ENCODE results near the gene DAPL1.

Gene DAPL1

GRCh38 chr2:158795195-158795924 lies at the start of gene DAPL1:
Gene DAPL1 (plus strand): TSS chr2:158795317. CDS start chr2:158795373, 56 bp downstream.
- no peak for DNase-seq (ENCODE audit: low read depth)

GRCh38 chr2:158745866-158746382 lies 49.2 kb upstream of the DAPL1 start:
- DNase-seq (ENCODE audit: low read depth) = no peak

GRCh38 chr2:158746488-158746887 lies 48.6 kb upstream of the DAPL1 start:
- DNase-seq (ENCODE audit: low read depth) = no peak

- no peak for DNase-seq (ENCODE audit: low read depth)
Measured at GRCh38 chr2:158747281-158747680, 47.8 kb upstream of the DAPL1 start.

- DNase-seq (ENCODE audit: low read depth) = no peak
Measured at GRCh38 chr2:158748926-158749590, 46.1 kb upstream of the DAPL1 start.

- DNase-seq (ENCODE audit: low read depth) = no peak
Measured at GRCh38 chr2:158750458-158751125, 44.5 kb upstream of the DAPL1 start.

- DNase-seq (ENCODE audit: low read depth) = no peak
Measured at GRCh38 chr2:158753641-158754611, 41.2 kb upstream of the DAPL1 start.

- DNase-seq (ENCODE audit: low read depth) = no peak
Measured at GRCh38 chr2:158755310-158756087, 39.6 kb upstream of the DAPL1 start.

- no peak for DNase-seq (ENCODE audit: low read depth)
Measured at GRCh38 chr2:158756331-158756730, 38.8 kb upstream of the DAPL1 start.

- DNase-seq (ENCODE audit: low read depth) = no peak
Measured at GRCh38 chr2:158756976-158757375, 38.1 kb upstream of the DAPL1 start.

- no peak for DNase-seq (ENCODE audit: low read depth)
Measured at GRCh38 chr2:158760887-158761286, 34.2 kb upstream of the DAPL1 start.

- no peak for DNase-seq (ENCODE audit: low read depth)
Measured at GRCh38 chr2:158761621-158762020, 33.5 kb upstream of the DAPL1 start.

- no peak for DNase-seq (ENCODE audit: low read depth)
Measured at GRCh38 chr2:158762336-158762735, 32.8 kb upstream of the DAPL1 start.

- no peak for DNase-seq (ENCODE audit: low read depth)
Measured at GRCh38 chr2:158766524-158766923, 28.6 kb upstream of the DAPL1 start.

- DNase-seq (ENCODE audit: low read depth) = no peak
Measured at GRCh38 chr2:158772306-158773078, 22.6 kb upstream of the DAPL1 start.

- DNase-seq (ENCODE audit: low read depth) = no peak
Measured at GRCh38 chr2:158773121-158773520, 22.0 kb upstream of the DAPL1 start.

GRCh38 chr2:158774681-158775080 lies 20.4 kb upstream of the DAPL1 start:
- DNase-seq (ENCODE audit: low read depth) = no peak

GRCh38 chr2:158775273-158776027 lies 19.7 kb upstream of the DAPL1 start:
- DNase-seq (ENCODE audit: low read depth) = no peak

- DNase-seq (ENCODE audit: low read depth) = no peak
Measured at GRCh38 chr2:158776231-158776630, 18.9 kb upstream of the DAPL1 start.

All from non-pigmented ciliary epithelial cell (primary cell).